Neutrophil (primary cell): ENCODE results near the gene HIVEP3.

Source experiments
- H3K27ac ChIP-seq: fragments of 200-600 bp; sonication (generic); 2 replicates; pipeline ENCODE4 v1.5.1; 2016; ENCODE audit warnings: mild to moderate bottlenecking, moderate library complexity
- H3K27me3 ChIP-seq: fragments of 200-600 bp; sonication (generic); 2 replicates; pipeline ENCODE4 v1.6.0; 2016; ENCODE audit warnings: mild to moderate bottlenecking
- H3K36me3 ChIP-seq: fragments of 200-600 bp; sonication (generic); 2 replicates; pipeline ENCODE4 v1.5.1; 2017
- H3K4me1 ChIP-seq, 2 experiments: fragments of 200-600 bp in 1 of 2; sonication (generic) in 1 of 2; 1 replicate in 1 of 2; 2 replicates in 1 of 2; pipeline versions ENCODE4 v1.5.1 to v1.6.1; 2013 to 2016; ENCODE audit warnings: low read depth in 1 of 2, low read length in 1 of 2, mild to moderate bottlenecking in 1 of 2, moderate library complexity in 1 of 2; ENCODE audit not compliant: control insufficient read depth in 1 of 2, insufficient read depth in 1 of 2
- H3K4me3 ChIP-seq, 2 experiments: fragments of 200-600 bp in 1 of 2; sonication (generic) in 1 of 2; 1 replicate in 1 of 2; 2 replicates in 1 of 2; pipeline ENCODE4 v1.5.1; 2013 to 2016; ENCODE audit warnings: low read depth in 1 of 2, low read length in 1 of 2, mild to moderate bottlenecking in 1 of 2, moderate library complexity in 1 of 2
- H3K9me3 ChIP-seq: fragments of 200-600 bp; sonication (generic); 2 replicates; pipeline ENCODE4 v1.5.1; 2016
- TF ChIP-seq, protein P1 (sequence below): fragments of 200-600 bp; sonication (generic); IDR thresholded peaks from 2 replicates; pipeline ENCODE4 v1.5.1; 2016; ENCODE audit warnings: antibody characterized with exemption

HIVEP3 gene

DNA sequence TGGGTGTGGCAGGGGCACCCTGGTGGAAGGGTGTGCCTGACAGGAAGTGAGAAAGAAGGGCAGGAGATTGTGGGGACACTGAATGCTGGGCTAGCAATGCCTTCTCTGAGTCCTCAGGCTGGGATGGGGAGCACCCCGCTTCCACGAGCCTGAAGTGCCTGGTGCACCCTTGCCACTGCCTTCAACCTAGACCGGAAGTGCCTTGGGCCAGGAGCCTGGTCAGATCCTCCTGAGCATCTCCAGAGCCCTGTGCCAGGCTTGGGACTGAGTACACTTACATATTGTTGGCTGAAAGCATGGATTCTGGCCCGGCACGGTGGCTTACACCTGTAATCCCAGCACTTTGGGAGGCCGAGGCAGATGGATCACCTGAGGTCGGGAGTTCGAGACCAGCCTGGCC is 228.4 kb downstream of the HIVEP3 start:
- H3K27me3 ChIP-seq, result no peaks in the 10 kb centered on the region
- H3K4me1 ChIP-seq, result peaks cover 15 to 23% of the 10 kb centered on the region in 2 experiments
- no peak overlapping the region for H3K4me3 ChIP-seq
- H3K36me3 ChIP-seq, result no peaks in the 10 kb centered on the region
- TF ChIP-seq, protein P1, sequence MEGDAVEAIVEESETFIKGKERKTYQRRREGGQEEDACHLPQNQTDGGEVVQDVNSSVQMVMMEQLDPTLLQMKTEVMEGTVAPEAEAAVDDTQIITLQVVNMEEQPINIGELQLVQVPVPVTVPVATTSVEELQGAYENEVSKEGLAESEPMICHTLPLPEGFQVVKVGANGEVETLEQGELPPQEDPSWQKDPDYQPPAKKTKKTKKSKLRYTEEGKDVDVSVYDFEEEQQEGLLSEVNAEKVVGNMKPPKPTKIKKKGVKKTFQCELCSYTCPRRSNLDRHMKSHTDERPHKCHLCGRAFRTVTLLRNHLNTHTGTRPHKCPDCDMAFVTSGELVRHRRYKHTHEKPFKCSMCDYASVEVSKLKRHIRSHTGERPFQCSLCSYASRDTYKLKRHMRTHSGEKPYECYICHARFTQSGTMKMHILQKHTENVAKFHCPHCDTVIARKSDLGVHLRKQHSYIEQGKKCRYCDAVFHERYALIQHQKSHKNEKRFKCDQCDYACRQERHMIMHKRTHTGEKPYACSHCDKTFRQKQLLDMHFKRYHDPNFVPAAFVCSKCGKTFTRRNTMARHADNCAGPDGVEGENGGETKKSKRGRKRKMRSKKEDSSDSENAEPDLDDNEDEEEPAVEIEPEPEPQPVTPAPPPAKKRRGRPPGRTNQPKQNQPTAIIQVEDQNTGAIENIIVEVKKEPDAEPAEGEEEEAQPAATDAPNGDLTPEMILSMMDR, result no peak
- no peaks in the 10 kb centered on the region for H3K9me3 ChIP-seq
- H3K27ac ChIP-seq, result no peak overlapping the region

DNA sequence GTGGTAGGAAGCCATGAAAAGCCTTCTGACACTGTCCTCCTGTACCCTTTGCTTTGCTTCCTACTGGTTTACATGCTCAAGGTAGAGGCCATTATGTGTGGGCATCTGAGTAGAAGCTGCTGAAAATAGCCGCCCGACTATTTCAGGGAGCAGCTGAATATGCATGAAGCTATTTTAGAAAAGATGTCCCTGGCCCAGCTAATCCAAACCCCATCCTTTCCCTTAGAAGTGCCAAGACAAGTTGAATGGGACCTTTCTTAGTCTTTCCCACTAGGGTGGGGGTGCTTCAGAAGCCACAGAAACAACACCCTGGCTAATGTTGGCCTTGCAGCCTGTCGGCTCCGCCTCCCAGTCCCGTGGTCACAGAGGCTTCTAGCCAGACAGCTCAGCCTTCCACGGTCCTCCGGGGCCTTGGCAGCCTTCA is 229.2 kb downstream of the HIVEP3 start:
- peaks cover 23 to 31% of the 10 kb centered on the region in 2 experiments for H3K4me1 ChIP-seq
- TF ChIP-seq, protein P1, result no peak

DNA sequence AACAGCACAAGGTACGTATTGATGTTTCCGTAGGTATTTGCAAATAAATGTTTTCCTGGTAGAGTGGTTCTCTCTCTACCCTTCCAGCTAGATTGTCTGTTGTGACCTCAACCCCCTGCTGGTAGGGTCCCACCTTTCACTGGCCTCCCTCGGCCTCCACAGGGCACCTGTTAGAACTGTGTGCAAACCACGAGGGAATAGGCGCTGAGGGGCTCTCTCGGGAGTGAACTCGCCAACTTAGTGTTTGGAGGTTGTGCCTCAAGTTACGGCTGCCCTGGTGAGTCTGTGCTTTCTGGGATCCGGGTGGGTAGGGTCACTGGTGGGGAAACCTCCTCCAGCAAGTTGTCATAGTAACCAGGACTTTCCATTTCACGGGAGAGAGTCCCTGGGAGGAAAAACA is 229.6 kb downstream of the HIVEP3 start:
- no peak overlapping the region for H3K27ac ChIP-seq
- no peaks in the 10 kb centered on the region for H3K9me3 ChIP-seq
- peaks cover 27 to 35% of the 10 kb centered on the region in 2 experiments for H3K4me1 ChIP-seq
- no peak overlapping the region for H3K4me3 ChIP-seq
- no peaks in the 10 kb centered on the region for H3K36me3 ChIP-seq
- H3K27me3 ChIP-seq, result no peaks in the 10 kb centered on the region
- TF ChIP-seq, protein P1, result no peak

More for the DNA sequence above, 229.2 kb downstream of the HIVEP3 start:
- Histone ChIP-seq H3K36me3 (no peaks in the 10 kb centered on the region), H3K27ac (no peak overlapping the region), H3K9me3 (no peaks in the 10 kb centered on the region), H3K4me3 (no peak overlapping the region), H3K27me3 (no peaks in the 10 kb centered on the region)

DNA sequence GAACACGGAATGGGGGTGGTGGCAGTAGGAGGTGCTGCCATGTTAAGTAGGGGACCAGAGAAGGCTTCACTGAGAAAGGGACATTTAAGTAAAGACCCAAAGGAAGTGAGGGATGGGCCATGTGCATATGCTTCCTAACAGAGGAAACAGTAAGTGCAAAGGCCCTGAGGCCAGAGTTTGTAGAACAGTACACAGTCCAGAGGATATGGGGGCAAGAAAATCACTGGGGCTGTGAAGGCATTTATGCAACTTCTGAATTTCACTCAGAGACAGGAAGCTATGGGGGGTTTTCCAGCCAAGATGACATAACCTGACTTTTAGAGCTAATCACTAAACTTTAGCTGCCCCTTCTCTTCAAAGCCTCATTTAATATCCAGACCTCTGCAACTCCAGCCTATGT is 231.7 kb downstream of the HIVEP3 start:
- TF ChIP-seq, protein P1, result no peak
- H3K27me3 ChIP-seq, result no peaks in the 10 kb centered on the region
- no peaks in the 10 kb centered on the region for H3K9me3 ChIP-seq
- H3K36me3 ChIP-seq, result no peaks in the 10 kb centered on the region
- peak overlapping the region; percentile 6 for H3K27ac ChIP-seq
- H3K4me3 ChIP-seq, result no peak overlapping the region
- H3K4me1 ChIP-seq, result peaks cover 46 to 57% of the 10 kb centered on the region in 2 experiments

DNA sequence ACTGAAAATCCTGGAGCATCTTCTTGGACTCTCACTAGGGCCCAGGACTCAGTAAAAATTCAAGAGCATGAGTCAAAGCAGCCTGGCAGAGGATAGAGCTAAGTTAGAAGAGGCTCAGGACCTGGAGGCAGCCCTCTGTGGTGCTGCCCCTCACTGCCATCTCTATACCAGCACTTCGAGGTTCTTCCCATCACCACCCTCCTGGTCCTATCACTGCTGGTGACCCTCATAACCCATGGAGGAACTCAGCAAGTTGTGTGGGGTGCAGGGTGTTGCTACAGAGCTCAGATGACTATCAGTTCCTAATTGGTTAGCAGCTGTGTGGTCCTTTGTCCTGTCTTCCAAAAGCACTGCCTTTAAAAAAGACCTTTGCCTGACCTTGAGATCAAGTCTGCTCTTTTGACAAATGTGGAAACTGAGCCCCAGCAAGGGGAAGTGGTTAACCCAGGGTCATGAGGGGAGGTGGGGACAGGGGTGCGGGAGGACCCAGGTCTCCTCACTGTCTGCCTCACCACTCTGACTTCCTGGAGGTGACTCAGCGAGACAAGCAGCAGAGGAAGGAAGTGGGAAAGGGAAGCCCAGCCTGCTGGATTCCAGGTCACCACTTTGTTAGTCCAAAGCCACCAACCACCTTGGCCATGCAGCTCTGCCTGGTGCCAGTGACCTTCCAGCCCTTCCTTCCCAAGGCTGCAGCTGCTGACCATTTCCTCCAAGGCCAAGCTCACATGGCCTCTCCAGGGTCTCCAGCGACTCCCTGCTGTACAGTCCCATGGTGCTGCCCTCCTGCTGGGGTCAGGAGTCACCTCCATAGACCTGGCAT is 234.8 kb downstream of the HIVEP3 start:
- H3K4me1 ChIP-seq, result peaks cover 50 to 60% of the 10 kb centered on the region in 2 experiments
- TF ChIP-seq, protein P1, result no peak
- H3K4me3 ChIP-seq, result peak overlapping the region in 1 of 2 experiments; percentile 49

More for the DNA sequence above, 234.8 kb downstream of the HIVEP3 start:
- Histone ChIP-seq H3K27ac (peak overlapping the region; percentile 83), H3K36me3 (no peaks in the 10 kb centered on the region), H3K27me3 (no peaks in the 10 kb centered on the region), H3K9me3 (no peaks in the 10 kb centered on the region)
